Measurements from ENCODE around the gene MTX1.
"Not testable (repeated sequence)": the region's sequence is repeated elsewhere in the genome, so short reads cannot be mapped to it uniquely, and the experiment has no call there.

Gene MTX1

DNA sequence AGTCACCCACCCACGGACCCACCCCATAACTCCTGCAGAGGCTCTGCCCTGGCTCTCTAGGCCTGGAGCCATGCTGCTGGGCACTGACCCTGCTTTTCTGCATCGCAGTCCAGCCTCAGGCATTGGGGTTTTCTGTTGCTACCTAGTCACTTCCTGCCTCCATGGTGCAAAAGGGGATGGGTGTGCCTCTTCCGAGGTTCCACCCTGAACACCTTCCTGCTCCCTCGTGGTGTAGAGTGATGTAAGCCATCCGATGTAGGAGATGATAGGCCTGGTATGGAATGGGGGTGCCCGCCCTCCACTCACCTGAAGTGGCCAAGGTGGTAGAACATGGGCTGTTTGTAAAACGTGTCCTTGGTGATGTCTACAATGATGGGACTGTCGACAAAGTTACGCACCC lies 26.9 kb downstream of the MTX1 start:
- not testable (repeated sequence) for DNase-seq (ENCODE audit: low read depth, low spot score)

DNA sequence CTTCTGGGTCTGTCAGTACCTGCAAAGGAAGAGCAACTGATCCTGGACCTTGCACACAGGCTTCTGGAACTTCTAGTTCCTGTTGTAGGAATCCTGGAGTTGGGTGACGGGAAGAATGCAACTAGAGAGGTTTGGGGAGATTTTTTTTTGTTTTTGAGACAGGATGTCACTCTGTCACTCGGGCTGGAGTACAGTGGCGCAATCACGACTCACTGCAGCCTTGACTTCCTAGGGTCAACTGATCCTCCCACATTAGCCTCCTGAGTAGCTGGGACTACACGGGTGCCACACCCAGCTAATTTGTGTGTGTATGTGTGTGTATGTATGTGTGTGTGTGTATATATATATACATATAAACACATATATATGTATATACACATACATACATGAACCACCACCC lies 28.0 kb downstream of the MTX1 start:
- no peak for DNase-seq (ENCODE audit: low read depth, low spot score)

DNA sequence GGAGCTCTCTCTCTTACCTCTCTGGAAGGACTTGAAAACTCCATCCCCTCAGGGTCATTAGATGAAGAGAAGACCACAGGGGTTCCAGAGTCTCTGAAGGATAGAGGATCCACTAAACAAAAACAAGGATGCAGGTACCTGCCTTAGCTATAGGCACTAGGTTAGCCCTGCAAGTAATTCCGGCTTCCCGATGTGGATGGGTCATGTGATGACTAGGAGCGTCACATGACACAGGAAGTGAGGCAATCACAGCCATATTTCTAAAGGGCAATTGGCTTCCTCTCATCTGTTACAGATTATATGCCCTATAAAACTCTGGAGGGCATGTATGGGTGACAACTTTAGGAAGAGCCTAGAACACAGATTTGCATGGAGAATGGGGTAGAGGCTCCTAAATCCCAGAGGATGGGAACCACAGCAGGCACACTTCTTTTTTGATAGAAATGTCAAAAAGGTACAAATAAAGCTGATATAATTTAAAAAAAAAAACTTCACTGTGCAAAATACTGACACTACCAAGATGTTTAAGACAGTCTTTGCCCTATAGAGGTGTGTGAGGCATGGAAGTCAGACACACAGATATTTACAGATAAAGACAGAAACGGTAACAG lies 32.7 kb downstream of the MTX1 start:
- DNase-seq (ENCODE audit: low read depth, low spot score) = no peak

DNA sequence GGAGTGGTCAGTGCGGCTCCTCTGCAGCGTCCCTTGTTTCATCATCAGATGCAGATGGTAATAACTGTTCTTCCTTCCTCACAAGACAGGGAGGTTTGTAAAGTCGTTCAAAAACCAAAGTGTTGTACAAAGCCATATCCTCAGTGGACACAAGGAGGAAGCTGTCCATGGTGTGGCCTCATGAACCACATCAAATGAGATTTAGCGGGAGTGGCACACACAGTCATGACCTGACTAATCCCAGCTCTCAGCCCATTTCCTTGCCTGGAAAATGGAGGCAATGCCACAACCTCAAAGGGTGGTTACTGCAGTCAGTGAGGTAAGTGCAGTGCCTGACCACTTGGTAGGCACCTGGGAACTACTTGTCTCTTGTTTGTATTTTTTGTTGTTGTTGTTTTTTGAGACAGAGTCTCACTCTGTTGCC lies 33.4 kb downstream of the MTX1 start:
- no peak for DNase-seq (ENCODE audit: low read depth, low spot score)

- no peak for DNase-seq (ENCODE audit: low read depth, low spot score)
Measured at GRCh38 chr1:155242805-155243358, 34.4 kb downstream of the MTX1 start.

- peak; percentile 97 for DNase-seq (ENCODE audit: low read depth, low spot score)
Measured at GRCh38 chr1:155244368-155245162, 36.1 kb downstream of the MTX1 start.

DNA sequence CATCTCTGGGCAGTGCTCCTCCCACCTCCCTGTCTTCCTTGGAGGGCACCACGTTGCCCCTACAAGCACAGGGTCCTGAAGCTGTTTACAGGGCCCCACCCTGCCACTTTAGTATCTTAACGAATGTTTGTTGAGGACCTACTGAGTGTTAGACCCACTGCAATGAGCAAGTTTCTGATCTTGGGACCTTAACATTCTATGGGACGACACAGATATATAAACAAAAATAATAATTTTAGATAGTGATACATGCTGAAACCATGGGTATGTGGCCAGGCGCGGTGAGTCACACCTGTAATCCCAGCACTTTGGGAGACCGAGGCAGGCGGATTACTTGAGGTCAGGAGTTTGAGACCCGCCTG lies 36.6 kb downstream of the MTX1 start:
- DNase-seq (ENCODE audit: low read depth, low spot score) = no peak

GRCh38 chr1:155246796-155247195 lies 38.3 kb downstream of the MTX1 start:
- DNase-seq (ENCODE audit: low read depth, low spot score) = not testable (repeated sequence)

DNA sequence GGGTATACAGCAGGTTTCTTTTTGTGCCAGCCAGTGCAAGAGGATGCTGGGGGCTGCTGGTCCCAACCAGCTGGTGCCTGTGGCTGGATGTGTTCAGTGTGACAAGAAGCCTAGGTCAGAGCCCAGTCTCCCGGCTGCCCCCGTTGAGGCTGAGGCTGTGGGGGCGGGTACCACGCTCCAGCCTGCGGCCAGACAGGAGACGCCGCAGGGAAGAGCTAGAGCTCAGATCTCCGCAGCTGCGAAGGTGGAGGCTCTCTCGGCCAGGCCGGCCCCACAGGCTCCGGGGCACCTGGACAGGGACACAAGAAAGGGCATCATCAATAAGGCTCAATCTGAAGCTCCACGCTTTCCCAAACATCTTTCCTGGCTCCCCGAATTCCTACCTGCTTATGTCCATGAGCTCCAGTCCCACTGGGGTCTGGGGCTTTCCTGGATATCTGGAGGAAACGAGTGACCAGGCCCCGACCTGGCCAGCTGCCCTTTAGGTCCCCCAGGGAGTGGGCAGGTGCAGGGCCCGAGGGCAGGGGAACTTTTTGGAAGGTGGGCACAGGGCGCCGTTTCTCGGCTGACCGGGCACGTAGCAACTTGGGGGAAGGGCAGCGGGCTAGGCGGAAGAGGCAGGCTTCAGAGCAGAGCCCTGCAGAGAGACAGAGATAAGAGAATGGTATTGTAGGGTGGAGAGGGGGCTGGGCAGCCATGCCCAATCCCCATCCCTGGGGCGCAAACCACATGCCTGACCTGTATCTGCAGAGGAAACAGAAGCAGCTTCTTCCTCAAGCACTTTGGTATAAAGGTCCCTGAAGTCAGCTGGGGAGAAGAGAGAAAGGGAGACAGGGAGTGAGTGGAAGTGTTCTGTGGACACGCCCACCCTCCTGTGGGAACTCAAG lies 39.4 kb downstream of the MTX1 start:
- DNase-seq (ENCODE audit: low read depth, low spot score) = no peak

DNA sequence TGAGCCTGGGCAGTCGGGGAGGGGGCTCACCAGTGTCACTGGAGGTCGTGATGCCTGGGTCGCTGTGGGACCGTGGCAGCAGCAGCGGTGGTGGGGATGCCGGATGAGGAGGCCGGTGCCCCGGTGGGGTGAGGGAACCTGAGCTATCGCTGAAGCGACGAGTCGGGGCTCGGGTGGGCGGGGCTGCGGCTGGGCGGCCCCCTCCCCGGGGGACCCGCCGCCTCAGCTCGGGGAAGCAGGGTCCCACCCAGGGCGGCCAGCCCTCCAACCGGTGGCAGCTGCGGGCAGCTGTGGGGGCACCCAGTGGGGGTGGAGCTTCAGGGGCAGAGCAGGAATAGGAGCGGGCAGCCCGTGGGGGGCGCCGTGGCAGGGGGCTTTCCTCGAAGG lies 41.7 kb downstream of the MTX1 start:
- DNase-seq (ENCODE audit: low read depth, low spot score) = no peak

DNA sequence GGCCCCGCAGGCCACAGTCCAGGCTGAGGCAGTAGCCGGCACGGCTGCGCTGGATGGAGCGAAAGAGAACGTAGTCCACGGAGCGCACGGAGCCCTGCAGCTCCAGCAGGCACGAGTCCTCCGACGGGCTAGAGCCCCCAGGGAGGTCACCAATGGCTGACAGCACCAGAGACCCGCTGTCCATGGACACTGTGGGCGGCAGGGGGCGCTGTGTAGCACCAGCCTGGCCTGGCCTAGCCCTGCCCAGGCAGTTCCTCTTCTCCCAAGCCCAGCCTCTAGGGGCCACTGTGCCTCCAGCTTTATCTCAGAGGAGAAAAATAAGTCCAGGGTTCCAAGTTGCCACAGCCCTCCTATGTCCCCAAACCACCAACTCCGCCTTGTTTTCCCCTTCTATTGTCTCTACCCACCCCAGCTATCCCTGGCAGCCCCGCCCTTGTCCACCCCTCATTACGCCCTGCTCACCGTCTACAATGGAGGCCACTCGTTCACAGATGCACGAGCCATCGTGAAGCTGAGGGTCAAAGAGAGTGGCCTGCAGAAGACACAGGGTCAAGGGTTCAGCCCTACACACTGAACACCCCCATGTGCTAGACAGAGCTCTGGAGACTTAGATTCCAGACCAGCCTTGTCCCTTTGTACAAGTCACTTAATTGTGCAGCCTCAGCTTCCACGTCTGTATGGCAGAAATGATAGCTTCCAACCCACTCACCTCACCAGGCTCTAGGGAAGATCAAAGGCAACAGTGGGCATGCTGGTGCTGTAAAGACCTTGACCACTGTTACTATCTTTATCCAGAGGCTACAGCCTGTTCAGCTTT lies 42.3 kb downstream of the MTX1 start:
- DNase-seq (ENCODE audit: low read depth, low spot score) = peak; percentile 87

DNA sequence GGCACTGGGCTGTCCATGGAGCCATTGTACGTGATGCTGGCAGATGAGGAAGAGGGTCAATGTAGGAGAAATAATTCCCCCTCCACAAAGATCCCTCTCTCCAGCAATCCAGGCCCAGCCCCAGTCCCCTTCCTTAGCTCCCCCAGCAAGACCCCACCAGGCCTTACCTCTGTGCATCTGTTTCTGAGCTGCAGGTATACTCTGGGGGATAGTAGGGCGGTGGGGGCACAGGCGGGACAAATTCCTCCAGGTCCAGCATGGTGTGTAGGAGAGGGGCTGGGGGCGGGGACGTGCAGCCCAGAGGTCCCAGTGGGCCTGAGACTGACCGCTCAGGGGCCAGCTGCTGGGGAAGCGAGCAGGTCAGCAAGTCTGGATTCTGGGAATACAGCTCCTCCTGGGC lies 43.1 kb downstream of the MTX1 start:
- no peak for DNase-seq (ENCODE audit: low read depth, low spot score)

DNA sequence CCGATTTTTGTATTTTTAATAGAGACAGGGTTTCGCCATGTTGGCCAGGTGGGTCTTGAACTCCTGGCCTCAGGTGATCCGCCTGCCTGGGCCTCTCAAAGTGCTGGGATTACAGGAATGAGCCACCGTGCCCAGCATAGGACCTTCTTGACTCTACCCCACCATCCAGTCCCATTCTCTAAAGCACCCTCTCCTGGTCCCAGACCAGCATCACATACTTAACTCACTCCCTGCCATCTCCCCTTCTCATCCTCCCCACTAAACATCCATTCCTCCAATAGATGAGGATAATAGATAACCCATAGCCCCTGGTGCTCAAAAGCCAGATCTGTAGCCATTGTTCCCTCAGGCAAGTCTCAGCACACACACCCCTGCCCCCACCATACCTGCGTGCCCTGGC lies 44.7 kb downstream of the MTX1 start:
- no peak for DNase-seq (ENCODE audit: low read depth, low spot score)

- DNase-seq (ENCODE audit: low read depth, low spot score) = no peak
Measured at GRCh38 chr1:155253797-155254196, 45.3 kb downstream of the MTX1 start.

GRCh38 chr1:155254228-155254713 lies 45.8 kb downstream of the MTX1 start:
- no peak for DNase-seq (ENCODE audit: low read depth, low spot score)

- no peak for DNase-seq (ENCODE audit: low read depth, low spot score)
Measured at GRCh38 chr1:155254714-155255242, 46.3 kb downstream of the MTX1 start.

- no peak for DNase-seq (ENCODE audit: low read depth, low spot score)
Measured at GRCh38 chr1:155255243-155256007, 46.9 kb downstream of the MTX1 start, which contains the start of gene ENTREP3. TSS of gene ENTREP3 (minus strand) at chr1:155255483. CDS start at chr1:155254877, 606 bp downstream.

- DNase-seq (ENCODE audit: low read depth, low spot score) = no peak
Measured at GRCh38 chr1:155256058-155256852, 47.8 kb downstream of the MTX1 start.

DNA sequence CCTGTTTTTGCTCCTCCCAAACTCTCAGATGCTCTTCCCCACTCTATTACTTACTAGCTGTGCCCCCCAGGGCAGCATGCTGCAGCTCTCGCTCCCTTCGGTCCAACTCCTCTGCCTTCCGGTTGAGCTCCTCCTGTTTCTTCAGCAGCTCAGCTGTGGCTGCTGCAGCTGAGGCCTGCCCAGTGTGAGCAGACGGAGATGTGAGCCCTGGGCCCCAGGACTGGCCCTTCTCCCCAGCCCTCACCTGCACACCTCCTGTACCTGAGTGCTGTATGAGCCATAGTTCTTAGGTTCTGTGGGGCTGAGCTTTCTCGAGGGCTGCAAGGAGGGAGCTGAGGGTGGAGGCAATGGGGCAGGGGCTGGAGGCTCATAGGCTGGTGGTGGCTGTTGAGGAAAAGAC lies 51.8 kb downstream of the MTX1 start:
- DNase-seq (ENCODE audit: low read depth, low spot score) = no peak

Measured in smooth muscle cell of the brain vasculature (primary cell).